Panc1 (cell line): ENCODE data around the gene PTGFRN.

Experiments
- POLR2AphosphoS5 ChIP-seq: IDR thresholded peaks from 2 replicates; pipeline ENCODE4 v1.6.1; 2012; ENCODE audit warnings: mild to moderate bottlenecking, low read depth, low read length, moderate library complexity
- REST ChIP-seq, 2 experiments: IDR thresholded peaks; 2 replicates each; pipeline ENCODE4 v1.6.1; 2011 to 2012; ENCODE audit warnings: low read depth in 2 of 2, control low read depth in 1 of 2, low read length in 1 of 2, mild to moderate bottlenecking in 1 of 2, moderate library complexity in 1 of 2; ENCODE audit not compliant: insufficient read depth in 1 of 2
- SIN3A ChIP-seq: IDR thresholded peaks from 2 replicates; pipeline ENCODE4 v1.6.1; 2012; ENCODE audit warnings: low read depth, mild to moderate bottlenecking, low read length, moderate library complexity, borderline replicate concordance; ENCODE audit not compliant: insufficient read depth
- TCF7L2 ChIP-seq: IDR thresholded peaks from 2 replicates; pipeline ENCODE4 v1.6.1; 2011; ENCODE audit warnings: mild to moderate bottlenecking, low read depth, low read length, inconsistent platforms
- TF ChIP-seq, protein P1 (sequence below): fragments of 450-650 bp; IDR thresholded peaks from 2 replicates; pipeline ENCODE4 v1.5.1; 2017; ENCODE audit warnings: mild to moderate bottlenecking

DNA sequence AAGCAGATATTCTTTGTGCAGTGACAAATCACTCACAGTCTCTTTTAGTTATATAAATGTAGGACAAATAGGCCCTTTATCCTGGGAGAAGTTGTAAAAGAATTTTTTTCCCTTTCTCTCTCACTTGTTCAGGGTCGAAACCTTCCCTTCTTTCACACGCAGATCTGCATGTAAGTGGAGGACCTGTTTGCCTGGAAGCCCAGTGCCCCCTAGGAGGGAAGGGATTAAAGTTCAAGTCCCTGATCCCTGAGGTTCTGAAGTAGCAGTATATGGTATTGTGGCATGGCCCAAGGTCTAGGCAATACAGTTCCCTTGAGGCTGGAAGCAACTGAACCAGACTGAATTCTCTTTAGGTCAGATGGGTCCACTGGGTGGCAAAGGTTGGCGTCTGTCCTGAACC is 48.6 kb upstream of the PTGFRN start:
- TF ChIP-seq, protein P1, sequence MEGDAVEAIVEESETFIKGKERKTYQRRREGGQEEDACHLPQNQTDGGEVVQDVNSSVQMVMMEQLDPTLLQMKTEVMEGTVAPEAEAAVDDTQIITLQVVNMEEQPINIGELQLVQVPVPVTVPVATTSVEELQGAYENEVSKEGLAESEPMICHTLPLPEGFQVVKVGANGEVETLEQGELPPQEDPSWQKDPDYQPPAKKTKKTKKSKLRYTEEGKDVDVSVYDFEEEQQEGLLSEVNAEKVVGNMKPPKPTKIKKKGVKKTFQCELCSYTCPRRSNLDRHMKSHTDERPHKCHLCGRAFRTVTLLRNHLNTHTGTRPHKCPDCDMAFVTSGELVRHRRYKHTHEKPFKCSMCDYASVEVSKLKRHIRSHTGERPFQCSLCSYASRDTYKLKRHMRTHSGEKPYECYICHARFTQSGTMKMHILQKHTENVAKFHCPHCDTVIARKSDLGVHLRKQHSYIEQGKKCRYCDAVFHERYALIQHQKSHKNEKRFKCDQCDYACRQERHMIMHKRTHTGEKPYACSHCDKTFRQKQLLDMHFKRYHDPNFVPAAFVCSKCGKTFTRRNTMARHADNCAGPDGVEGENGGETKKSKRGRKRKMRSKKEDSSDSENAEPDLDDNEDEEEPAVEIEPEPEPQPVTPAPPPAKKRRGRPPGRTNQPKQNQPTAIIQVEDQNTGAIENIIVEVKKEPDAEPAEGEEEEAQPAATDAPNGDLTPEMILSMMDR, result no peak
- TF ChIP-seq POLR2AphosphoS5, result no peak
- no peak for TF ChIP-seq REST (IDR thresholded peaks at IDR 0.05; ENCODE audit: insufficient read depth in 1 of 2, low read depth in 2 of 2, low read length in 1 of 2)
- no peak for TF ChIP-seq TCF7L2
- TF ChIP-seq SIN3A, result no peak
